Measurements from ENCODE around the gene FBXO22.
"Not testable (repeated sequence)": the region's sequence is repeated elsewhere in the genome, so short reads cannot be mapped to it uniquely, and the experiment has no call there.

FBXO22 gene

GRCh38 chr15:75984706-75985105 lies 81.0 kb downstream of the FBXO22 start:
- not testable (repeated sequence) for DNase-seq

DNA sequence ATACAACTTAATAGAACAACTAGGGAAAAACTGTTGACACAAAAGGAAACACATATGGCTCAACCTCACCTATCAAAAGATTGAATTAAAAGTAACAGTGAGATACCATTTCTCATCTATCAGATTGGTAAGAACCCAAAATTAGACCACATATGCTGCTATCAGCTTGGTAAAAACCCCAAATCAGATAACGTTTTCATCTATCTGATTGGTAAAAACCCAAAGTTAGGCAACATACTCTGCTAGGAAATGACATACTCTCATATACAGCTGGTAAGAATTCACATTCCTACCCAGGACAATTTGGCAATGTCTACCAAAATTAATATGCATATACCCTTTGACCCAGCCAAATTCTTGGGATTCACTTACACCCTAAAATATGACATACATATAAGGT lies 82.3 kb downstream of the FBXO22 start:
- DNase-seq = no peak

- no peak for DNase-seq
These were observed 85.4 kb downstream of the FBXO22 start for GRCh38 chr15:75989045-75989444.

GRCh38 chr15:75989875-75990274 lies 86.2 kb downstream of the FBXO22 start:
- DNase-seq = no peak

Measured in 8988T (cell line).